KOPT-K1 (cell line): Measurements from ENCODE around the gene MGRN1.

Experiments
- H3K27ac ChIP-seq: fragments of 200-600 bp; sonication (generic); 2 replicates; pipeline ENCODE4 v1.5.1; 2016; ENCODE audit warnings: antibody characterized with exemption, mild to moderate bottlenecking, low read depth, low read length; ENCODE audit not compliant: poor library complexity, severe bottlenecking
- H3K36me3 ChIP-seq: fragments of 200-600 bp; sonication (generic); 2 replicates; pipeline ENCODE4 v1.5.1; 2017; ENCODE audit warnings: antibody characterized with exemption, mild to moderate bottlenecking, low read length, moderate library complexity; ENCODE audit not compliant: insufficient read depth
- H3K9me3 ChIP-seq: fragments of 200-600 bp; sonication (generic); 2 replicates; pipeline ENCODE4 v1.5.1; 2017; ENCODE audit warnings: antibody characterized with exemption, low read length, mild to moderate bottlenecking; ENCODE audit not compliant: insufficient read depth, poor library complexity, severe bottlenecking

Gene MGRN1

GRCh38 chr16:4599037-4599436, 25.6 kb upstream of the MGRN1 start:
- no peaks in the 10 kb centered on the region for H3K36me3 ChIP-seq
- H3K27ac ChIP-seq, result no peak overlapping the region
- no peaks in the 10 kb centered on the region for H3K9me3 ChIP-seq

DNA sequence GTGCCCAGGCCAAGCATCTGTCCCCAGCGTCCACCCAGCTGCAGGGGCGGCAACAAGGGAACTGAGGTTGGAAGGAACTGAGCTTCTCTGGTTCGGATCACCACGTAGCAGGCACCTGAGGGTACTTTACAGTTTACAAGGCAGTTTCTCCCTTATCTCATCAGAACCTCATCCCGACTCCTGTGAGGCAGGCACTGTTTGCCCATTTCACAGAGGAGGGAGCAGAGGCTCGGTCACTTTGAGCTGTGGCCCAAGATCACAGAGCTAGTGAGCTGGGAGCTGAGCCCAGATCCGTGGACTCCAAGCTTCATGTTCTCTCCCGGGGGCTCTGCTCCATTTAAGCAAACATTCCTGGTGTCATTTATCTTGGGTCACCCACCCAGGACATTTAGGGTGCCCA, 25.1 kb upstream of the MGRN1 start:
- Histone ChIP-seq H3K9me3 (no peaks in the 10 kb centered on the region), H3K27ac (no peak overlapping the region), H3K36me3 (no peaks in the 10 kb centered on the region)

DNA sequence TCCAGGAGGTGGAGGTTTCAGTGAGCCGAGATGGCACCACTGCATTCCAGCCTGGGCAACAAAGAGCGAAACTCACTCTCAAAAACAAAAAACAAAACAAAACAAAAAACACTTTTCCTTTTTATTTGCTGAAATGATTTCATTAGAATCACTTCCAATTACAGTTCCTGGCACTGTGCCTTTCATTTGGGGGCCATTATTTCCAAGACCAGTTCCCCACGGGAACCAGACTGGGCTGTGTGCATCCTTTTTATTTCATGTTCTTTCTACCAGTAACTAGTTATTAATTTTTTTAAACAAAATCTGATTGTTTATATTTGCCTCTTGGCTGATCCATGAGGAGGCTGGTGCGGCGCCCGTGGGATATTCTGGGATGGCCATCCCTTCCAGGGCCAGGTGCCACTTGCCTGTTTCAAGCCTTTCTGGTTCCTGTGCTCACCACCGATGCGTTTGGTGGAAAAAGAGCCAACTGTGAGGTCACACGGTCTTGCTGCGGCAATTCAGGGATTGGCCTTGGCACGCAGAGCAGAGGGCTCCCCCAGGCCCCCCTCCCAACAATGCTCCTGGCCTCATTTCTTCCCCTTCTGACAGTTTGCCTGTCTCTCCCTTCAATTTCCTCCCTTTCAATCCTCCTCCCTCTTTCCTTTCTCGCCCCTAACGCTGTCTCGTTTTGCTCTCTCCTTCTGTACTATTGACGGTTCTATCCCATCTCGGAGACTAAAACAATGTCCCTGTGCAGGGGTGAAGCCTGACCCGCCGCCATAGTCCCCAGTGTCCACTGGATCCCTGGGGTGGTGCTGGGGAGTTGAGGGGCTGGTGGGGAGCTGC, 23.4 kb upstream of the MGRN1 start:
- no peaks in the 10 kb centered on the region for H3K36me3 ChIP-seq
- H3K9me3 ChIP-seq, result no peaks in the 10 kb centered on the region

GRCh38 chr16:4601864-4602186, 22.8 kb upstream of the MGRN1 start:
- Histone ChIP-seq H3K36me3 (no peaks in the 10 kb centered on the region), H3K27ac (no peak overlapping the region), H3K9me3 (no peaks in the 10 kb centered on the region)

More for the DNA sequence above, 23.4 kb upstream of the MGRN1 start:
- H3K27ac ChIP-seq, result no peak overlapping the region

DNA sequence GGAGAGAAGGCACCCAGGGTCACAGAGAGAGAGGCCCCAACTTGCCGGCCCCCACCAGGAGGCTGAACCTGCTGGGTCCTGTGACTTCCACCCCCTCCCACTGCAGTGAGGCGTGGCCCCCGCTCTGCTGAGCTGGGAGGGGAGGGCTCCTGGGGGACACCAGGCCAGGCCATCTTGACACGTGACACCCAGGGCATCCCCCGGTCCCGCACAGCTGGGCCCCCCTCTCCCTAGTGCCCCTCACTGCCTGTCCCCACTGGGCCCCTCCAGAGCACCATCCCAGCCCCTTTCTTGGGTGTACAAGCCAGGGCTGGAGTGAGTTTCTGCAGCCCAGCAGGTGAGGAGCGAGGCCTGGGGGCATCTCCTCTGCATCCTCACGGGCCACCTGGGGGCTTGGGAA, 22.3 kb upstream of the MGRN1 start:
- Histone ChIP-seq H3K36me3 (no peaks in the 10 kb centered on the region), H3K9me3 (no peaks in the 10 kb centered on the region)

GRCh38 chr16:4603624-4604170, 20.9 kb upstream of the MGRN1 start:
- Histone ChIP-seq H3K27ac (no peak overlapping the region), H3K9me3 (no peaks in the 10 kb centered on the region), H3K36me3 (no peaks in the 10 kb centered on the region; the same call in 1 of the 2 replicates)

More for the DNA sequence above, 22.3 kb upstream of the MGRN1 start:
- no peak overlapping the region for H3K27ac ChIP-seq

DNA sequence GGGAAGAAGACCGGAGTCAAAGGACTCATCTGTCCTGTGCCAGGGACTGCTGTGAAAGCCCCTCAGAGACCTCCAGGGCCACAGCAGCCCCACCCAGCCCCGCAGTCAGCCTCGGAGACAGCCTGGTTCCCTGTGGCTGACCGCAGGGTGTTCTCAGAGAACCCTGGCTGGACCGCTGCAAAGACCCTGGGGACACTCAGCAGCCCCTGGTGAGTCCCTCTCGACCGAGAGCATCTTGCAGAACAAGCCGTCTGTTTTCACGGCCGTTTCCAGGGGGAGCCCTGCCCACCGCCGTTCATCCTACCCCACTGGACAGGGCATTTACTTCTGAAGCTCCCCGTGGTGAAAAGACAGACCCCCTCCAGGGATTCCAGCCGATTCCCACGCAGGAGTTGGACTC, 20.2 kb upstream of the MGRN1 start:
- Histone ChIP-seq H3K27ac (no peak overlapping the region), H3K36me3 (no peaks in the 10 kb centered on the region; the same call in 1 of the 2 replicates), H3K9me3 (no peaks in the 10 kb centered on the region)

GRCh38 chr16:4606354-4606753, 18.3 kb upstream of the MGRN1 start:
- Histone ChIP-seq H3K36me3 (no peaks in the 10 kb centered on the region; the same call in 1 of the 2 replicates), H3K27ac (no peak overlapping the region), H3K9me3 (no peaks in the 10 kb centered on the region)

DNA sequence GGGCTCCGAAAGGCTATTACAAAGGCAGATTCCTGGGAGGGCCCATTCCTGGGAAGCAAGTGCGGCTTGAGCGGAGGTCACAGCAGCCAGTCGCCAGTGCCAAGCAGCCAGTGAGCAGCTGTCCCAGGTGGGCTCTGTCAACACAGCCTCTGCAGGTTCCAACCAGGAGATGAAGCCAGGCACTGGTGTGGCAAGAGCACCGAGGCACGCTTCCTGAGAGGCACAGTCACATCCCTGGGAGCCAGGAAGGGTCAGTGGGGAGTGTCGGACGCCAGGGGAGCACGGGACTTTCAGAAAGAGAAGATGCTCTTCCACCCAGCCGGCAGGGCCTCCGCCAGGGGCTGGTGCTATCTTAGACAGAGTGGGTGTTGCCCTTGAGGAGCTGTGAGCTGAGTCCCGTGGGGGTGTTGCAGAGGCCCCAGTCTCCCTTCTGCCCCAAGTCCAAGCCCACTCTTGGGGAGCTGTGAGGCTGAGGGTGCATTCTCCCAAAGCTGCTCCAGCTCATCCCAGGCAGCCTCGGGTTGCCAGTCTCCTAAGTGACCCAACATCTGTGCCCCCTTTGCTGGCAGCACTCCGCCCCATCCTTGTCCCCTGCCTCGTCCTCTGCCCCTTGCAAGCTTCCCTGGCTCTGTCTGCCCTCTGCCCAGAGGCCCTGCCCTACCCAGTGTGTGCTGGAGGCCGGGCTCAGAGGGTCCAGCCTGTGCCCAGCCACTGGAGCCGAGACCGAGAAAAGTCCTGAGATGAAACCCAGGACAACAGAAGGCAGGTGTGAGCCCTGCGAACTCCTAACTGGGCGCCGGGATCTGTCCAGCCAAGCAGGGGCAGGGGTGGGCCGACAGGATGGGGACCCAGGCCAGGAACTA, 16.6 kb upstream of the MGRN1 start:
- Histone ChIP-seq H3K27ac (no peak overlapping the region), H3K9me3 (no peaks in the 10 kb centered on the region), H3K36me3 (no peaks in the 10 kb centered on the region; the same call in 1 of the 2 replicates)

- Histone ChIP-seq H3K27ac (no peak overlapping the region), H3K36me3 (no peaks in the 10 kb centered on the region; the same call in 1 of the 2 replicates), H3K9me3 (no peaks in the 10 kb centered on the region)
Measured at GRCh38 chr16:4608704-4608980, 16.0 kb upstream of the MGRN1 start.

GRCh38 chr16:4609200-4610010, 15.2 kb upstream of the MGRN1 start:
- Histone ChIP-seq H3K9me3 (no peaks in the 10 kb centered on the region), H3K27ac (no peak overlapping the region), H3K36me3 (no peaks in the 10 kb centered on the region; the same call in 1 of the 2 replicates)

DNA sequence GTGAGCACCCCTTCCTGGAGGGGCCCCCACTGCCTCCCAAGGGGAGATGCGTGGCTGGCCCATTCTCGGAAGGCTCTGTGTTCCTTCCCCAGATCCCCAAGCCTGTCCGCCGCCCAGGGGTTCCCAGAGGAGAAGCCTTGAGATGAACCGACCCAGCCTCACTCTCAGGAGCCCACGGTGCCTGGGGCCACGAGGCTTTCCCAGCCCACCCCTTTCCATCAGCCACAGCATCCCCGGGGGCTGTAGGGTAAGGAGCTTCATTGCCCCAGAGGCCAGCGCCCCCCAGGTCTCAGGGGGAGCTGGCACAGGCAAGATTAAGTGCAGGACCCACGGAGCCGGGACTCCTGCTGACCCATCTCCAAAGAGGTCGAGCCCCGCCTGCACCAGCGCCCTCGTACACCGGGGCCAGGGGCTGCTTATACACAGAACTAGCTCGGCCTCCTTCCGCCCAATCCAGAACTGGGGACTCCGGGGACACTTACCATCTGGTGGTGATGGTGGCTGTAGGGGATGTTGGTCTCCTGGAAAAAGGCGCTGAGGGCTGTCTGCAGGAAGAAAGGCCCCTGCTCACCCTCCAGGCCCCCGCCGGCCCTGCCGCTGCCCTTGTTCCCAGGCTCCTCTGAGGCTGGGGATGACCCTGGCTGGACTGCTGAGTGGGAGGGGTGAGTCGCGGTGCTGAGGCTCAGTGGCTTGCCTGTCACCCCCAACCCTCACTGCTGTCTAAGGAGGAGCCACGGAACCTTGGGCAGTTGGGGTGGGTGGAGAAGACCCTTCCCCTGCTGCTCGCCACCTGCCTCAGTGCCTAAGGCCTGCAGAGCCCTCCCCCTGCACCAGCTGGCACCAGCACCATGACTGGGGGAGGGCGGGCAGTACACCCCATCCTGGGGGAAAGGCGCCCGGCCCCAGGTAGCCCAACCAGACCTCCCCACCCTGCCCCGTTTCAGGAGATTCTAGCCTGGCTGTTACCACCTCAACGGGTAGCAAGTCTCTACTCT, 14.3 kb upstream of the MGRN1 start:
- no peak overlapping the region for H3K27ac ChIP-seq
- H3K36me3 ChIP-seq, result no peaks in the 10 kb centered on the region; the same call in 1 of the 2 replicates
- no peaks in the 10 kb centered on the region for H3K9me3 ChIP-seq

DNA sequence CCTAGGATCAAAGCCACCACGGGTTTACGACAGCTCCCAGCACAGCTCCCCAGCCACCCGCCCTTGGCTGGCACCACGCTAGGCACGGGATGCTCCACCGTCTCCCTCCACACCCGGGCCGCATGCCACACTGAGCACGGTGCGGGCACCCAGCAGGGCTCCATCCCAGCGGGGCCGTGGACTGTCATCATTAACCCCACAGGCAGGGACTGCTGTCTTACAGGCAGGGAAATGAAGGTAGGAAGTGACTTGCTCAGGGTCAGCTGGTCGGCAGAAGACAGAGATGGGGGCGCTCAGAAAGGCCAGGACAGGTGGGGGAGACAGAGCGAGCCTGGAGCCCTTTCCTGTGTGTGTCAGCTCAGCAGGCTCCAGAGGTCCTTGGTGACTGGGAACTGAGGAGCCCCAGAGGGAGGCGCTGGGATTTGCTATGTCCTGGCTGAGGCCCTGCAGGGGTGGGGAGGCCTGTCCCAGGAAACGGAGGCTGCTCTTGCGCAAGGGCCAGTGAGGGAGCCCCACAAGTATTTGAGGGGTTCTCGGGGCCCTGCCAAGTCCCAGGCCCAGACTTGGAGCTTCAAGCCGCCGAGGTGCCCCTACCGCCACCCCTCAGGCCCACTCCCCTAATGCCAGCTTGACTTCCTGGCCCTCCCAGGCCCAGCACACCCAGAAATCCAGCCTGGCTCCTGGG, 13.1 kb upstream of the MGRN1 start:
- Histone ChIP-seq H3K9me3 (no peaks in the 10 kb centered on the region), H3K27ac (no peak overlapping the region), H3K36me3 (no peaks in the 10 kb centered on the region; the same call in 1 of the 2 replicates)
